Activated B cell treated with CpG ODN at 0.5 μM for 24 hours (primary cell): ENCODE data around the gene UBR4. TPM values are rescaled to one million over a fixed set of nuclear protein-coding genes. Genes with fewer than 3 reads are reported as not detected.

Experiments
- ATAC-seq: fragments of 200-7000 bp; cut with Tn5 transposase; one replicate; pipeline ENCODE4 v1.10.0; 2021; ENCODE audit warnings: low read depth, mild to moderate bottlenecking, moderate library complexity
- CTCF ChIA-PET: fragments of 350-600 bp; sonication (Branson Sonifier 250); formaldehyde crosslinking; loops from one replicate; lab custom pipeline; 2021; ENCODE audit warnings: antibody characterized with exemption; lab: Charles Lee
- POLR2A ChIA-PET: fragments of 350-600 bp; sonication (Branson Sonifier 250); formaldehyde crosslinking; loops from one replicate; lab custom pipeline; 2021; ENCODE audit warnings: antibody characterized with exemption; lab: Charles Lee
- DNase-seq: peaks from one replicate; pipeline ENCODE4 v3.0.0; 2022
- H3K27ac Mint-ChIP-seq: one replicate; pipeline ENCODE4 v1.8.0; 2020; ENCODE audit warnings: mixed read lengths
- H3K27me3 Mint-ChIP-seq: one replicate; pipeline ENCODE4 v1.8.0; 2021; ENCODE audit warnings: mixed read lengths
- H3K36me3 Mint-ChIP-seq: one replicate; pipeline ENCODE4 v1.8.0; 2021; ENCODE audit warnings: low read depth, mixed read lengths
- H3K4me1 Mint-ChIP-seq: one replicate; pipeline ENCODE4 v1.8.0; 2021; ENCODE audit warnings: mixed read lengths
- H3K4me3 Mint-ChIP-seq: one replicate; pipeline ENCODE4 v1.8.0; 2020; ENCODE audit warnings: mild to moderate bottlenecking, mixed read lengths
- H3K9me3 Mint-ChIP-seq: one replicate; pipeline ENCODE4 v1.8.0; 2020; ENCODE audit warnings: mixed read lengths
- CTCF ChIP-seq: fragments of 200-600 bp; IDR thresholded peaks from one replicate; pipeline ENCODE4 v1.8.0; 2022; ENCODE audit warnings: antibody characterized with exemption, mild to moderate bottlenecking
- intact Hi-C: fragments of 100-400 bp; cut with micrococcal nuclease; formaldehyde crosslinking; loops from one replicate; pipeline ENCODE4 v1.15.1; 2024
- total RNA-seq: library from RNA; stranded (reverse); gene quantifications from 2 replicates; pipeline ENCODE4 v1.2.3, GENCODE V29; 2022

Gene UBR4
- total RNA-seq, 1 donor from 2014 or later: 262 TPM

- ChIA-PET POLR2A (interaction anchor here (0.7 to 1.1 kb wide), 2 partner anchors 9 to 185 kb away, joined by 3 read pairs; partner anchors contain the start of gene ALDH4A1), CTCF (interaction anchor here (1.2 to 1.7 kb wide), 4 partner anchors 175 to 204 kb away, joined by 4 to 8 read pairs (median 6); no protein-coding TSS in a partner anchor)
- Mint-ChIP-seq H3K9me3 (no peaks in the 10 kb centered on the region), H3K27me3 (no peaks in the 10 kb centered on the region), H3K36me3 (peaks cover 99% of the 10 kb centered on the region), H3K4me3 (no peak overlapping the region), H3K4me1 (peaks cover 10% of the 10 kb centered on the region), H3K27ac (peak overlapping the region; percentile 77)
- peak; percentile 71 for ATAC-seq
- no peak for TF ChIP-seq CTCF
- intact Hi-C loops: loop anchor here (5.0 kb wide), 1 partner anchor 181 kb away; no protein-coding TSS in a partner anchor
- DNase-seq: no peak
Observed at GRCh38 chr1:19087737-19088594, 122.1 kb downstream of the UBR4 start.

- H3K9me3 Mint-ChIP-seq: no peaks in the 10 kb centered on the region
- ATAC-seq (no peak), DNase-seq (no peak)
- CTCF ChIA-PET: interaction anchor here (1.2 to 1.7 kb wide), 4 partner anchors 175 to 203 kb away, joined by 4 to 8 read pairs (median 6); no protein-coding TSS in a partner anchor
- peaks cover 99% of the 10 kb centered on the region for H3K36me3 Mint-ChIP-seq
- no peak overlapping the region for H3K4me3 Mint-ChIP-seq
- intact Hi-C loops: loop anchor here (5.0 kb wide), 1 partner anchor 180 kb away; no protein-coding TSS in a partner anchor
- POLR2A ChIA-PET: interaction anchor here (0.7 to 1.1 kb wide), 2 partner anchors 9 to 185 kb away, joined by 3 read pairs; partner anchors contain the start of gene ALDH4A1
- peak overlapping the region; percentile 77 for H3K27ac Mint-ChIP-seq
- peaks cover 10% of the 10 kb centered on the region for H3K4me1 Mint-ChIP-seq
- no peaks in the 10 kb centered on the region for H3K27me3 Mint-ChIP-seq
- TF ChIP-seq CTCF: no peak
Observed at GRCh38 chr1:19087017-19087736, 122.9 kb downstream of the UBR4 start.

- no peaks in the 10 kb centered on the region for H3K9me3 Mint-ChIP-seq
- H3K4me3 Mint-ChIP-seq: no peak overlapping the region
- ATAC-seq (no peak), DNase-seq (no peak)
- CTCF ChIA-PET: no interaction called here
- H3K27me3 Mint-ChIP-seq: no peaks in the 10 kb centered on the region
- intact Hi-C loops: loop anchor here (5.0 kb wide), 1 partner anchor 179 kb away; no protein-coding TSS in a partner anchor
- peaks cover 99% of the 10 kb centered on the region for H3K36me3 Mint-ChIP-seq
- no peak overlapping the region for H3K27ac Mint-ChIP-seq
- no peak for TF ChIP-seq CTCF
- H3K4me1 Mint-ChIP-seq: peaks cover 15% of the 10 kb centered on the region
- POLR2A ChIA-PET: no interaction called here
Observed at GRCh38 chr1:19086176-19086875, 123.7 kb downstream of the UBR4 start.

DNA sequence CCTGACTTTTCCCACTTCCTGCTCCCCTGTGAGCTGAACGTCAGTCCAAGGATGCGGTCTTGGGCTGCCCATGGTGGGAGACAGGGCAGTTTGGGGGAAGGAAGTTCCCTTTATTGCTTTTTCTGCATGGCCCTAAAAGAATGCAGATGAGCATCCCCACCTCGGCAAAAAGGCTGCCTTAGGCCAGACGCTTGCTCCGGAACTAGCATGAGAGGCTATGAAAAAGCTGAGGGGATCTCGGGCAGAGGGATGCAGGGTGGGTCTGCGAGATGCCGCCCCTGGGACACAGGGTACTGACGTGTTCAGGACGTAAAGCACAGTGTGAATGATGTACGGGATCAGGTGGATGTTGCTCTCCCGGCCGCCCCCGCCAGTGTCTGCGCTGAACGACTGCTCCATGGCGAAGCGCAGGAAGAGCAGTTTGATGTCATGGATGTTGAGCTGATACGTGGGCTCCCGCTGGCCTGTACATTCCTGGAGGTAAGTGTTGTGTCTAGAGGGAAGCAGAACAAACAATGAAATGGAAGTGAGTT, 125.8 kb downstream of the UBR4 start:
- H3K4me1 Mint-ChIP-seq: peaks cover 15% of the 10 kb centered on the region
- no peak for ATAC-seq

More for the DNA sequence above, 125.8 kb downstream of the UBR4 start:
- ChIA-PET POLR2A (no interaction called here), CTCF (no interaction called here)
- TF ChIP-seq CTCF: no peak
- no peak overlapping the region for H3K27ac Mint-ChIP-seq
- H3K4me3 Mint-ChIP-seq: no peak overlapping the region
- H3K27me3 Mint-ChIP-seq: no peaks in the 10 kb centered on the region
- intact Hi-C loops: no loop called here
- no peaks in the 10 kb centered on the region for H3K9me3 Mint-ChIP-seq
- peaks cover 99% of the 10 kb centered on the region for H3K36me3 Mint-ChIP-seq
- DNase-seq: no peak
